Psoas muscle (tissue), 8 donors: ENCODE data around the gene SMC2. TPM values are rescaled to one million over a fixed set of nuclear protein-coding genes. Genes with fewer than 3 reads are reported as not detected.

Experiments used
- ATAC-seq, 4 donors: fragments of 200-7000 bp; cut with Tn5 transposase; one replicate each; pipeline ENCODE4 v1.9.1; 2020; ENCODE audit warnings: moderate library complexity in 3 of 4, mild to moderate bottlenecking in 2 of 4
- DNase-seq, 2 donors: peaks; one replicate each; pipeline ENCODE4 v3.0.0-alpha.2; 2020
- H3K27ac ChIP-seq: fragments of 200-600 bp; one replicate; pipeline ENCODE4 v1.8.0; 2022
- H3K27me3 ChIP-seq, 3 donors: fragments of 200-600 bp in 1 of 3; one replicate each; pipeline versions ENCODE4 v1.6.1 to v1.8.0; 2013 to 2022; ENCODE audit warnings: low read length in 2 of 3, mild to moderate bottlenecking in 2 of 3, moderate library complexity in 1 of 3; ENCODE audit not compliant: insufficient read depth in 3 of 3
- H3K36me3 ChIP-seq, 2 donors: fragments of 200-600 bp in 1 of 2; one replicate each; pipeline versions ENCODE4 v1.6.1 to v1.8.0; 2013 to 2022; ENCODE audit warnings: low read depth in 1 of 2, mild to moderate bottlenecking in 1 of 2, moderate library complexity in 1 of 2; ENCODE audit not compliant: insufficient read depth in 1 of 2
- H3K4me1 ChIP-seq: fragments of 200-600 bp; one replicate; pipeline ENCODE4 v1.8.0; 2022
- H3K4me3 ChIP-seq: fragments of 200-600 bp; one replicate; pipeline ENCODE4 v1.8.0; 2022; ENCODE audit warnings: mild to moderate bottlenecking
- H3K9me3 ChIP-seq: fragments of 200-600 bp; one replicate; pipeline ENCODE4 v1.8.0; 2022
- WGBS, 3 donors: extraction: QIAGEN DNeasy Blood & Tissue Kit; methylation state at CpG; one replicate each; pipeline versions ENCODE4 v1.1.6 to v1.1.7; 2013; 5-methylcytosine and 5-hydroxymethylcytosine counted together
- intact Hi-C, 2 donors: fragments of 100-400 bp; cut with DNase I; formaldehyde crosslinking; loops; one replicate each; pipeline versions ENCODE4 v1.11.0 to v1.14.2; 2022
- polyA plus RNA-seq, 3 donors: library from polyadenylated mRNA; stranded (reverse); fragments of 200-250 nt; gene quantifications; one replicate each; pipeline ENCODE4 v1.2.3, GENCODE V29; 2013
- total RNA-seq, 4 donors: library from RNA; stranded (reverse); fragmentation: NEBNext Ultra II Directional in 2 of 4; extraction: Animal tissue kit (Norgen Biotek cat#: 25700) in 2 of 4; gene quantifications; one replicate each; pipeline versions ENCODE4 v1.2.1 to v1.2.4, GENCODE V29; 2021 to 2023
- TF ChIP-seq, protein P1 (sequence below): fragments of 200-600 bp; IDR thresholded peaks from one replicate; pipeline ENCODE4 v1.8.0; 2022; ENCODE audit warnings: antibody characterized with exemption
- donor health status: healthy with polysubstance abuse.
- donor health status: DM: no; HTN: no; CAD: no; lungs with moderate emphysema.
- donor health status: Bipolar disorder and iron deficiency.
- donor health status: healthy.
- donor health status: DM: yes; HTN: yes; CAD: no.
- donor health status: DM: no; HTN: no; CAD: no.
- donor health status: DM: no; HTN: no; CAD: no.
- donor health status: DM: yes; HTN: yes; CAD: no.

Gene SMC2
- total and polyA plus RNA-seq, 7 donors, result 1.6 to 6.3 (median 3.2) TPM

GRCh38 chr9:104121022-104121421 lies 26.9 kb downstream of the SMC2 start:
- no peak for DNase-seq
- TF ChIP-seq, protein P1, sequence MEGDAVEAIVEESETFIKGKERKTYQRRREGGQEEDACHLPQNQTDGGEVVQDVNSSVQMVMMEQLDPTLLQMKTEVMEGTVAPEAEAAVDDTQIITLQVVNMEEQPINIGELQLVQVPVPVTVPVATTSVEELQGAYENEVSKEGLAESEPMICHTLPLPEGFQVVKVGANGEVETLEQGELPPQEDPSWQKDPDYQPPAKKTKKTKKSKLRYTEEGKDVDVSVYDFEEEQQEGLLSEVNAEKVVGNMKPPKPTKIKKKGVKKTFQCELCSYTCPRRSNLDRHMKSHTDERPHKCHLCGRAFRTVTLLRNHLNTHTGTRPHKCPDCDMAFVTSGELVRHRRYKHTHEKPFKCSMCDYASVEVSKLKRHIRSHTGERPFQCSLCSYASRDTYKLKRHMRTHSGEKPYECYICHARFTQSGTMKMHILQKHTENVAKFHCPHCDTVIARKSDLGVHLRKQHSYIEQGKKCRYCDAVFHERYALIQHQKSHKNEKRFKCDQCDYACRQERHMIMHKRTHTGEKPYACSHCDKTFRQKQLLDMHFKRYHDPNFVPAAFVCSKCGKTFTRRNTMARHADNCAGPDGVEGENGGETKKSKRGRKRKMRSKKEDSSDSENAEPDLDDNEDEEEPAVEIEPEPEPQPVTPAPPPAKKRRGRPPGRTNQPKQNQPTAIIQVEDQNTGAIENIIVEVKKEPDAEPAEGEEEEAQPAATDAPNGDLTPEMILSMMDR, result no peak
- no peaks in the 10 kb centered on the region for H3K4me1 ChIP-seq
- no peaks in the 10 kb centered on the region for H3K9me3 ChIP-seq
- H3K36me3 ChIP-seq, result peaks cover 3 to 68% of the 10 kb centered on the region in 2 donors
- no peak overlapping the region for H3K27ac ChIP-seq
- H3K27me3 ChIP-seq, result no peaks in the 10 kb centered on the region
- H3K4me3 ChIP-seq, result no peak overlapping the region
- WGBS, 3 donors, result 97 to 98% (median 98%) methylated on average over 5 of the region's 5 CpGs
- ATAC-seq, result no peak
- intact Hi-C loops, result no loop called here

GRCh38 chr9:104138243-104138868 lies 44.2 kb downstream of the SMC2 start:
- intact Hi-C loops, result no loop called here
- no peak overlapping the region for H3K4me3 ChIP-seq
- no peak for DNase-seq
- no peaks in the 10 kb centered on the region for H3K27me3 ChIP-seq
- peaks cover 4 to 57% of the 10 kb centered on the region in 2 donors for H3K36me3 ChIP-seq
- no peaks in the 10 kb centered on the region for H3K4me1 ChIP-seq
- TF ChIP-seq, protein P1, result no peak
- 73 to 93% (median 92%) methylated on average over 3 of the region's 3 CpGs for WGBS, 3 donors
- no peak for ATAC-seq
- peaks cover 5% of the 10 kb centered on the region for H3K9me3 ChIP-seq
- no peak overlapping the region for H3K27ac ChIP-seq

DNA sequence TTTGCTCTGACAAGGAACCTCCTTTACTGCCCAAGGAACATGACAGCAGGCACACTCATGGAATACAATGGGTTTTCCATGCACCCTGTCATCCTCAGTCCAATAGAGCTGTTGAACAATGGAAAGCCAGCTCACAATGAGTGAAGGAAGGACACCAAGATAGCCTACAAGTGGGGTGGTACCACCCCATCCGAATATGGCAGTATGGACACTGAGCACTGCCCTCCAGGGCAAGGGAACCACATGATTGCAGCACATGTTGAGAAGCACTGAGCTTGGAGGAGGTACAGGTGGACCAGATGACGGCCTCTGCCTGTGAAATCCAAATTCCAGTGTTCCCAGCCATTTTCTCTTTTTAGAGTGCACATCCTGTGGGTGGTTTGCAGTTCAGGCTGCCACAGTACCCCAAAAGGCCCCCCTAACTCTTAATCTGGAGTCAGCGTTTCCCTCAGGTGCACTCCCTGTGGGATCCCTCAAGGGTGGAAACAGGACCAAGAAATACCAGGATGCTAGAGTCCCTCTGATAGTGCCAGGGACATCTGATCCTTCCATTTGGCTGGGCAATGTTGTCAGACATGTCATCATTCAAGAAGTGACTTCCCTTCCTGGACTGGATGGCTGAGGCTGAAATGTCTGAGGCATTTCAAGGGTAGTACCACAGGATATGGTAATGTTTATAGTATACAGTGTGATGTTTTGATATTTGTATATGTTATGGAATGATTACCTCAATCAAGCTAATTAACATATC lies 48.9 kb downstream of the SMC2 start:
- H3K27me3 ChIP-seq, result no peaks in the 10 kb centered on the region
- no peak overlapping the region for H3K27ac ChIP-seq
- DNase-seq, result no peak
- peaks cover 0 to 32% of the 10 kb centered on the region in 2 donors for H3K36me3 ChIP-seq
- no peaks in the 10 kb centered on the region for H3K4me1 ChIP-seq
- WGBS, 3 donors, result 91 to 97% (median 93%) methylated on average over 3 of the region's 3 CpGs
- no peaks in the 10 kb centered on the region for H3K9me3 ChIP-seq
- no peak for ATAC-seq
- no peak overlapping the region for H3K4me3 ChIP-seq
- intact Hi-C loops, result no loop called here
- TF ChIP-seq, protein P1, result no peak

DNA sequence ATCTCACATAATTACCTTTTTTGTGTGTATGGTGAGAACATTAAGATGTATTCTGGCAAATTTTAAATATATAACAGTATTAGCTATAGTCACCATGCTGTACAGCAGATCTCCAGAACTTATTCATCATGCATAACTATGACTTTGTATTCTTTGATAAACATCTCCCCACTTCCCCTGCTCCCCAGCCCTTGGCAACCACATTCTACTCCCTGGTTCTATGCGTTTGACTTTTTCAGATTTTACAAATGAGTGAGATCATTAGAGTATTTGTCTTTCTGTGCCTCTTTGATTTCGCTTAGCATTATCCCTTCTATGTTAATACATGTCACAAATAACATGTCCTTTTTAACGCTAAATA lies 49.4 kb downstream of the SMC2 start:
- TF ChIP-seq, protein P1, result no peak
- intact Hi-C loops, result no loop called here

More for the DNA sequence above, 49.4 kb downstream of the SMC2 start:
- ATAC-seq, result no peak
- H3K36me3 ChIP-seq, result peaks cover 0 to 26% of the 10 kb centered on the region in 2 donors
- no peak overlapping the region for H3K4me3 ChIP-seq
- DNase-seq, result no peak
- no peaks in the 10 kb centered on the region for H3K4me1 ChIP-seq
- no peaks in the 10 kb centered on the region for H3K27me3 ChIP-seq
- H3K9me3 ChIP-seq, result no peaks in the 10 kb centered on the region
- no peak overlapping the region for H3K27ac ChIP-seq
- 94 to 97% (median 96%) methylated on average over 3 of the region's 3 CpGs for WGBS, 3 donors
